ENCODE data around the gene TRIM10. TPM values are rescaled to one million over a fixed set of nuclear protein-coding genes. Genes with fewer than 3 reads are reported as not detected.

The TRIM10 gene
- total RNA-seq, 3 donors from 2014 or later, result 3.9 to 7.8 (median 5.3) TPM

GRCh38 chr6:30202366-30202765 is 41.4 kb upstream of the TRIM10 start:
- H3K4me1 ChIP-seq (ENCODE audit: low read depth), result peaks cover 35% of the 10 kb centered on the region
- H3K4me3 ChIP-seq, result no peak overlapping the region
- intact Hi-C loops (cut with DNase I, micrococcal nuclease), result no loop called here
- DNase-seq (no peak), ATAC-seq (peak; percentile 32)
- no peaks in the 10 kb centered on the region for H3K36me3 ChIP-seq (ENCODE audit: low read depth)
- TF ChIP-seq CTCF (IDR thresholded peaks at IDR 0.05), result no peak
- no peaks in the 10 kb centered on the region for H3K9me3 ChIP-seq

- peaks cover 23% of the 10 kb centered on the region for H3K4me1 ChIP-seq (ENCODE audit: low read depth)
- ATAC-seq (peak; percentile 41), DNase-seq (no peak)
- intact Hi-C loops (cut with DNase I, micrococcal nuclease), result no loop called here
- H3K36me3 ChIP-seq (ENCODE audit: low read depth), result no peaks in the 10 kb centered on the region
- no peak for TF ChIP-seq CTCF (IDR thresholded peaks at IDR 0.05)
- no peaks in the 10 kb centered on the region for H3K9me3 ChIP-seq
- H3K4me3 ChIP-seq, result no peak overlapping the region
Observed at GRCh38 chr6:30200551-30201281, 39.7 kb upstream of the TRIM10 start.

- Histone ChIP-seq H3K36me3 (ENCODE audit: low read depth) (no peaks in the 10 kb centered on the region), H3K4me1 (ENCODE audit: low read depth) (peaks cover 20% of the 10 kb centered on the region), H3K4me3 (no peak overlapping the region), H3K9me3 (no peaks in the 10 kb centered on the region)
- DNase-seq (no peak), ATAC-seq (no peak)
- intact Hi-C loops (cut with DNase I, micrococcal nuclease), result no loop called here
- TF ChIP-seq CTCF (IDR thresholded peaks at IDR 0.05), result no peak
Observed at GRCh38 chr6:30198166-30199084, 37.4 kb upstream of the TRIM10 start.

GRCh38 chr6:30196376-30196775 is 35.4 kb upstream of the TRIM10 start:
- no peaks in the 10 kb centered on the region for H3K36me3 ChIP-seq (ENCODE audit: low read depth)
- H3K4me1 ChIP-seq (ENCODE audit: low read depth), result peaks cover 6% of the 10 kb centered on the region
- no peak for TF ChIP-seq CTCF (IDR thresholded peaks at IDR 0.05)
- no peak for ATAC-seq
- H3K4me3 ChIP-seq, result no peak overlapping the region
- H3K9me3 ChIP-seq, result no peaks in the 10 kb centered on the region
- DNase-seq, result no peak
- intact Hi-C loops (cut with DNase I, micrococcal nuclease), result no loop called here

- H3K4me3 ChIP-seq, result no peak overlapping the region
- no peak for DNase-seq
- no peak for TF ChIP-seq CTCF (IDR thresholded peaks at IDR 0.05)
- ATAC-seq, result no peak
- H3K4me1 ChIP-seq (ENCODE audit: low read depth), result peaks cover 2% of the 10 kb centered on the region
- no peaks in the 10 kb centered on the region for H3K36me3 ChIP-seq (ENCODE audit: low read depth)
- intact Hi-C loops (cut with DNase I, micrococcal nuclease), result no loop called here
- no peaks in the 10 kb centered on the region for H3K9me3 ChIP-seq
Observed at GRCh38 chr6:30195951-30196350, 34.9 kb upstream of the TRIM10 start.
